GM10847 (cell line): ENCODE data around the gene FRMD6.

ENCODE experiments used
- POLR2A ChIP-seq: IDR thresholded peaks from 2 replicates; pipeline ENCODE4 v1.6.1; 2011; ENCODE audit not compliant: insufficient read length; ENCODE audit errors: extremely low read depth

The FRMD6 gene

DNA sequence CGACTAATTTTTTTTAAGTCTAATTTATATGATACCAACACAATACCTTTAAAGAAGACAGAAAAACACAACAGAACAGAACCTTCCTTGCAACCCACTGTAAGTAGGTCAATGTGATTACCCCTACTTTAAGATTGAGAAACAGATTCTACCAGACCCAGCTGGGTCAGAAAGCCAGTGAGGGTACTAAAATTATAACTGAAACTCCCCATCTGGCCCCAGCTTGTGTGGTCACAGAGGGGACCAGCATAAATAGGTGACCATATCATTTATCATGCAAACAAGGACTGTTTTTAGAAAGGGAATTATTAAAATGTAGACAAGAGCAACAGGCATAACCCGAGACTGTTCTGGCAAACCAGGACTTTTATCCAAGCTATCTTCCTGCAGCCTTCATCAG is 30.1 kb upstream of the FRMD6 start:
- TF ChIP-seq POLR2A, result no peak

DNA sequence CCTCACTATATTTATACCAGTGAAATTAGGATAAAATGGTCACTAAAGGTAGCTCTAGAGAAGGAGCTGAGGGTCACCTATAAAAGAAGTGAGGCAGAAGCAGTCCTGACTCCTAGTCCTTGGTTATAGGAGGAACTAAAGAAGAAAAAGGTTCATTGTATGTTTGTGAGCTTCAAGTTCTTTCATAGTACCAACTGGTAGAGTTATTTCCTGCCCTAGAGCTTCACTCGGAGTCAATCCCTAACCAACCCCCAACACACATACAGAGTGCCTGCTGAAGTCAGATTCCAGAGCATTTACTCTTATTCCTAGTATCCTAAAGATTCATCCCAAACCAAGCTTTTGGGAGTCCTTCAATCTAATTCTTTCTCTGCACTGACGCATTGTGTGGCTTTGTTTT is 29.3 kb upstream of the FRMD6 start:
- no peak for TF ChIP-seq POLR2A

DNA sequence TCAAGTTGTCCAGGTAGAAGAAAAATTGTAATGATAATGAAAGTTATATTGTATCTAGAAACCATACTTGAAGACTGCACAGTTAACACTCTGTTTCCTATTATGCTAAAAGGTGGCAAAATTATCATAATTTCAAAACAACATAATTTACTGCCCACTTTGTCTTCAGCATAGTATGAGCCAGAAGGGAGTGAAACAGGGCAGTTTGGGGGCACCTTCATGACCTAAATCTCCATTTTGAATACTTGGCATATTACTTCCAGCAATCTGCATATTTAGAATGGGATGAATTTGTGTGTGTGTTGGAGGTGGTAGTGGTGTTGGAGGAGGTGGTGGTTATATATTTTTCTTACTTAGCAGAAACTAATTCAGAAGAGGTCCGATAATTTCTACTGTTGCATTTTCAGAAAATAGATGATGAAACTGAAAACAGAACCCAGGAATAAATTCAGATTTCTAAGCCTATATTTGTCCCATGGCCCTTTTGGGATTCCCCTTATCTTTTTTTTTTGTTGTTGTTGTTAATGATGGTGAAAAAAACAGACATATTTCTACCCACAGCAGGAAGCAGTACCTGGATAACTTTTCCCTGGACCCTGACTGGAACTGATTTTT is 26.6 kb upstream of the FRMD6 start:
- TF ChIP-seq POLR2A, result no peak

DNA sequence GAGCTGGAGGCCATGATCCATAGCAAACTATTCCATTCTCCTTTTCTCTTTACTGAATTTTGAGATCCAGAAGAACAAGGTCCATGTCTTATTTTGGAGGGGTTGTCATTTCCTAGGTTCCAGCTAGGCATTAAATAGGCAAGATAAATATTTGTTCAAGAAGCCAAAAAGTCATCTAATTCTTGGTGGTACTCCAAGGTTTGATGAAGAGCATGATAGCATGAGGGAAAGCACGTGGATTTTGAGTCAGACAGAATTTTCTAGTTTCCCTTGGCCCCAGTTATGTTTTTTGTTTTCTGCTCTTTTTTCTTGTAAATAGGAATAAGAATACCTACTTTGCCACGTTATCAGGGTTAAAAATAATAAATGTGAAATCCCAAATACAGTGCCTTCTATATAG is 25.5 kb upstream of the FRMD6 start:
- no peak for TF ChIP-seq POLR2A

DNA sequence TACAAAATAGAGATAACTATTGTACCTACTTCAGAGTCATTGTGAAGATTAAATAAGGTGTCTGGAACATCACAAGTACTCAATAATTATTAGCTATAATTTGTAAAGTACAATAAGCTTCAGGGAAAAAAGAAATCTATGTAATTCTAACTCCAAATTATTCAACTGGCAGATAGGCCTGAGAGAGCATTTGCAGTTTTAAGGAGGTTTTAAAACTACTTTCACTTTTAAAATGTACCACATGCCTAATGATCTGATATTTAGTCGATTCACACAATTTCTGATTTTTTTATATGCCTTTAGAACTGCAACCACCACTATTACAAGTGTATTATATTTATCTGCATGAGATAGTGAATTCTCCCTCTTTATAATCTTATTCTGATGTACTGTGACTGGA is 24.9 kb upstream of the FRMD6 start:
- TF ChIP-seq POLR2A, result no peak

DNA sequence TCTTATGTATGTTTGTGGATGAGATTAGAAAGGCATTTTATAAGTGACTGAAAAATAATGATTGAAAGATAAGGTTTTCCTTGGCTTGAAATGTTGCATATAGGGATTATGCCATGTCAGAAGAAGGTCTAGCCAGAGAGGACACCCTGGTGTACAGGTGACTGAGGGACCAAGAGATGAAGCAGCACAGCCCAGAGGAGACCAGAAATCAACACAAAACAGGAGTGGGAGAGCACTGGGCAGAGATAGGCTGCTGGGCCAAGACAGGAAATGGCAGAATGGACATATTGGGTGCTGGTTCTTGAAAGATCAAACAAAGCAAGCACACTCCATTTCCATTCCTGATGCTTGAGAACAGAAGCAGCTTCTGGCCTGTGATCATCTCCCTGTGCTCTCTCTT is 24.4 kb upstream of the FRMD6 start:
- no peak for TF ChIP-seq POLR2A

DNA sequence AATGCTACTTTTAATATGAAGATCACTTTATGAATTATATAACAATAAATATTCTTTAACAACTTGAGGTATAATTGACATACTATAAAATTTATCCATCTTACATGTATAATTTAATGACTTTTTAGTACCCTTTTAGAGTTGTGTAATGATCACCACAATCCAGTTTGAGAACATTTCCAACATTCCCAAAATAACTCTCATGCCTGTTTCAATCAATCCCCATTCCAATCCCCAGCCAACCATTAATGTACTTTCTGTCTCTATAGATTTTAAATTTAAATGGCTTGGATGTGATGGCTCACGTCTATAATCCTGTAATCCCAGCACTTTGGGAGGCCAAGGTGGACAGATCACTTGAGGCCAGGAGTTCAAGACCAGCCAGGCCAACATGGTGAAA is 23.5 kb upstream of the FRMD6 start:
- no peak for TF ChIP-seq POLR2A

DNA sequence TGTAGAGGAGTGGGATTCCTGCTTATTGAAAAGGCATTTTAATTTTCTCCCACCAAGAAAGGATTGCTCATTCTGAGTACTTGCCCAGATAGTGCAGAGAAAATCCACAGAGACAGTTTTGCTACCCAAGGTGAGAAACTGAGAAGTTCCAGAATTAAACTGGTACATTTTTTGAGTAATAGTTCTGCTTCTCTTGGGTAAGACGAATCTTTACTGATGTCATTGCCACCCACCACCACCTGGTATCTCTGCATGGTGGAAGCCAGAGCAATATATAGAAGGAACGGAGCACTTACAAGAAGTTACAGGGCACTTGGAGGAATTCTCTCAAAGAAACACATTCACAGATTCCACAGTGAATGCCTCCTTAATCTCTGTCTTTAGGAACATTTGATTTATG is 20.7 kb upstream of the FRMD6 start:
- TF ChIP-seq POLR2A, result no peak

DNA sequence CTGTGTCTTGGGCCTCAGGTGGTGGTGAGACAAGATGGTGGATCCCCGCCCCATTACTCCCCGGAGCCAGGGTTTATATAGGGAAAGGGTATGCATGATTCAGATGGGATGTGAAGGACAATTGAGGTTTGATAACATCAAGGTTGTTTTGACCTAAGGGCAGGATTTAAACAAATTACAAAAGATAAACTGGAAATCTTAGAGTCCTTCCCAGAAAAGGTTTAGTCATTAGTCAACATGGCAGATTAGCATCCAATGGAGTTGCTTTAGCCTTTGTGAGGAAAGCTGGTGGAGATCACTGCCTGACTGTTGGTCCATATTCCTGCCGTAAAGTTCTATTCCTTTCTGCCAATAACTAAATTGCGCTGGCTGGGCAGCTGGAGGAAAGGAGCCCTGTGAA is 15.6 kb upstream of the FRMD6 start:
- TF ChIP-seq POLR2A, result no peak

DNA sequence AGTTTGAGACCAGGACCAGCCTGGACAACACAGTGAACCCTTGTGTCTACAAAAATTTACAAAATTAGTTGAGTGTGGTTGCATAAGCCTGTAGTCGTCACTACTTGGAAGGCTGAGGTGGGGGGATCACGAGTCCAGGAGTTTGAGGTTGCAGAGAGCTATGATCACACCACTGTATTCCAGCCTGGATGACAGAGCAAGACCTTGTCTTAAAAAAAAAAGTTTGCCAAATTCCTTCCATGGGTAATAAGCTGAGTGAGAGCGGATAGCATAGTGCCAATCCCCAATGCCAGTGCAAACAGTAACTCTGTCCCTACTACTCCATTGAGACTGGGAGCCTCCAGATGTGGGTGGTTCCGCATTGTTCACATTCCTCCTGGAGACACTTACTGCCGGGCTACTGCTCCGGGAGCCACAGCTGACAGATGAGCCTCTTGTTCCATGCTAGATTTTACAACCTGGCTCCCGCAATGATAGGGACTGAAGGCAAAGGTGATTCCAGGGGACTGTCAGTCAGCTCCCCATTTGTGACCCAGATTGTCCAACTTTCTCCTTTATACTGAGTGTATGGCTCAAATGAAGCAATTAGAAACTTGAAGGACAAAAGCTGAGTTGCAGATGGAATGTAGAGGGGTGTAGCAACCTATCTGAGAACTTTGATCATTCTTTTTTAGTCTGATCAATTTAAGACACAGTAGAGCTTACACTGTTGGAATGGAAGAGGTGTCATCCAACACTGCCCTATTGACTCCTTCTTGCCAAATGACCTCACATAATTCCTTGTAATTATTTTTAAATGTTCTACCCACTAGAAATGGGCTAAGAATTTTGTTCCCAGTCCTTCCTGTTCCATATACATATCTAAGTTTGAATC is 13.4 kb upstream of the FRMD6 start:
- no peak for TF ChIP-seq POLR2A

DNA sequence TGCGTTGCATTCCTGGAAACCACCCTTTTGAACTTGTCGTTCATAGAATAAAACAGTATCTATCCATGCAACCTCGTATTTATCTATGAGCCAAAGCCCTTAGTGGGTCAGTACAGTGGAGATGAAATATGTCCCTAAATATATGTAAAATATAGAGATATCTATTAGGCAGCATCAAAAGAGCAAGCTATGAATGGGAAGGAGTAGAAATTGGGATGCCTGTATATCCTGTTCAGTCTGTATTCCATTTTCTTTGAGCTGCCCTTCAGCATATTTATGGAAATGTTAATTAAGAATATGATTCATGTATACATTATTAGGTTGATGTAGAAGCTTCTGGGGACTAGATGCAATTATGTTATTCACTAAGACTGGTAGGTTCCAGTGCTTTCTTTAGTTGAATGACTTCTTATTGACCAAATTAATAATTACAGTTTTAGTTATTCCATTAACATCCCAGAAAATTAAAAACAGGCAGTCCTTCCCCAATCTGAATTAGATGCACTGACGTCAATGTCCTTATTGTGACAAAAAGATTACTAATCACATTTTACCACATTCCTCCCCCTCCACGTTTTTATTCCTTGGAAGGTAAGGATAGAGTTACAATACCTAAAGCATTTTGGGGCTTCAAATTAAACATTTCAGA is 11.9 kb upstream of the FRMD6 start:
- no peak for TF ChIP-seq POLR2A

DNA sequence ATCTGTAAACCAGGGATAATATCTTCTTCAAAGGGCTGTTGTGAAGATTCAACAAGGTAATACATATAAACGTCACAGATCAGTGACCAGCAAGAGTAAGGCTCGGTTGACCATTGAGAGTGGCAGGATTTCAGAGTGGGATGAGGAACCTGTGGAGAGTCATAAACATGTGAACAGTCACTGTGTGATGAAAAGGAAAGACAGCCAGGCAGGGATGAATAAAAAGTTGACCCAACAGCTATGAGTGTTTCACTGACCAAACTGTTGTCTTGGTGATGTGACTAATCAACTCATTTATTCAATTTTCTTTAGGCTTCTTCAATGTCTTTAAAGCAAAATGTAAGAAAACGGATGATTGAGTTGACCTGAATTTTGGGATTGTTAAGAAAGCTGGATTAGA is 8.6 kb upstream of the FRMD6 start:
- TF ChIP-seq POLR2A, result no peak

DNA sequence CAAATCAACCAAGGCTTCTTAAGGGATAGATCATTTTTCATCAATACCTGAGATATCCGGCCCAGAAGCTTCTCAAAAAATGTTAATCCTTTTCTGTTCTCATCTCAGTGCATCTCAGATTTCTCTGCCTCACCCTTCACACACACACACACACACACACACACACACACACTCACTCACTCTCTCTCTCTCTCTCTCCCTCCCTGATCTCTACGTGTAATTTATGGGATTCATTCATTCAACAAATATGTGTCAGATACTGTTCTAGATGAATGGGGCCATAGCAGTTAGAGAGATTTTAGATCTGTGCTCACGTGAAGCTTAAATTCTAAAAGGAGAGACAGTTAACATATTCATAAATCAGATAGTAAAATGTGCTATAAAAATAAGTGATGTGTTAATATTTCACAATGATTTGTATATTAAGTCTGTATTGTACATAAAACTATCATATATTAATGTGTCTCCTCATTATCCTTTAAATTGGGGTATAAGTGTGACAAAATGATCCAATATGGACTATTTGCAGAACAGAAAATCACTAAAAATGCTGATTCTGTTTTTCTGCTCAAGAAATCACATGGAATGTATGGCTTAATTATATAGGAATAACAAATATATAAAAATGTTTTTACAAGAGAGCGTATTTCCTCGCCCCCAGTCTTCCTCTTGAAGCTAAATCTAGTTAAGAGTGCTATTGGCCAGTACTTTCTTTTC is 7.3 kb upstream of the FRMD6 start:
- TF ChIP-seq POLR2A, result no peak

DNA sequence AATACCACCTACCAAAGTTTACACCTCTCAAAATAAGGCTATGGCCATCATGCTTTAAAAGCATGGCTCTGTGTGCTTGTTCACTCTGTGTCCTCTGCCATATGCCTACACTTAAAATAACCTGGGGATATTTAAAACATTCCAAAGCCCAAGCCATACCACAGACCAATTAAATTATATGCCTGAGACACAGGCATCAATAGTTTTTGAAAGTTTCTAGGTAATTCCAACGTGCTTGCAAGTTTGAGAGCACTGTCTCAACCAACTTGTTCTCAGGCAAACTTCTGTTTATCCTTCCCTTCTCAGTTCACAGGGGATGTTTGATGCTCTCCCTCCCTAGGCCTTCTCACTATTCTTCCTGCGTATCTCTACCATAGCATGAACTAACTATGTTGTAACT is 3.4 kb upstream of the FRMD6 start:
- TF ChIP-seq POLR2A, result no peak

DNA sequence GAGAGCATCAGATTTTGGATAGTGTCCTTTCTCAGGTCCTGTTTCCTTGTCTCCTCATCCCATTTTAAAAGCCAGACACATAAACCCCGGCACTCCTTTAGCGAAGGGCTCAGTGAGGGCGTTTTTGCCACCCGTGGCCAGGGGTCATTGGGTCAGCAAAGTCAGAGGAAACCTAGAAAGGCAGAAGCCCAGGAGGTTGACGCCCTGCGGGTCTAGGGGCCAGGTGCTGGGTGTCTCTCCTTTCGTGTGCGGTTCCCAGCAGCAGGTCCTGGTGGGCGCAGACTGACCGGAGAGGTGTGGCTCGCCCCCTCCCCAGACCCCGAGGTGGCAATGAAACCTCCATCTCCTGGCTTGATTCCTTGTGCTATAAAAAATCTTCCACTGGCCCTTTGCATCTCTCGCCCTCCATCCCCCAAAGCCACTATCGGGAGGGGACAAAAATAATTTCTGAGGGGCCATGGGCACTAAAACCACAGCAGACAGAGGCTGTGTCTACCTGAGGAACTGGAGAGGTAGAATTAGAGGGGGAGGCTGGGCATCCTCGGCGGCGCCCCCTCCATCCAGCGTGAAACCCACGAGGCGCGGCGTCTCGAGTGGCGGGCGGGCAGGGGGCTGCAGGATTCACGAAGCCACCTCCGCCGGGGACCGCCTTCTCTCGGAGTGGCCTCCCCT is 858 bp upstream of the FRMD6 start:
- no peak for TF ChIP-seq POLR2A

DNA sequence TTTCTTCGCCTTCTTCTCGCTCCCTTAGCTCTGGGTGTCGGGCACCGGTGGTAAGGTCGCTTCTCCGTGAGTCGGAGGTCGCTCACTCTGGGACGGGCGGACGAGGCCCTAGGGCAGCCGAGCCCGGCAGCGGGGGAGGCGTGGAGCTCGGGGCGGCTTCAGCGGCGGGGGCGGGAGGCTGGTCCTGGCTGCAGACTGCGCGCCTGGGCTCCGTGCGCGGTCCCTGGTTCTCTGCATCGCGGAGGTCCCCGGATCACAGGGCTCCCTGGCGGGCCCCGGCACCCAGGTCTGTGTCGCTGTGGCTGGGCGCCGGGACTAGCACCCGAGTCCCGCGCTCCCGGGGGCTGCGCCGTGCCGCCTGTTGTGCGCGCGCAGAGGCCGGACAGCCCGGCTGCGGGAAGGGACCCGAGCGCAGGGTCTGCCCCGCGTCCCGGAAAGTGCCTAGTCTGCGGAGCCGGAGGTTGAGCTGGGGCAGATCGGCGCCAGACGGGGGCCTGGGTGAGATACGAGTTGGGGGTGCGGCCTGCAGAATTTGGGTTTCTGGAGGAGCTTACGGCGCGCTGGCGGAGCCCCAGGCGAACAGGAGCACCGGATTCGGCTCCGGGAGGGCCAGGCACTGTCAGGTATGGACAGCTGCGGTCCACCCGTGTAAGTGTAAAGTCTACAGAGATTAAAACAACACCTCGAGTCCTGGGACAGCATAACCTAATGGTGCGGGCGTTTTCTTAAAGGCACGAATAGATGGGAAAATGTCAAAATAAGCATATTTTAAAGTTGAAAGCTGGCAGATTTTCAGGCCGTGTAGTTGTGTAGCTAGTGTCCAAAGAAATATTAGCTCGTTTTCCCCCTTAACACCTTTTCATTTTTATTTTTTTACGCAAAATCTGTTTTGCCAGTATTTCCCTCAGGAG is 713 bp downstream of the FRMD6 start:
- no peak for TF ChIP-seq POLR2A
